Neural cell (in vitro differentiated cells): Measurements from ENCODE around the gene AXL. TPM values are rescaled to one million over a fixed set of nuclear protein-coding genes. Genes with fewer than 3 reads are reported as not detected.

Experiments used
- H2AFZ ChIP-seq: fragments of 200-600, 300-800 bp; sonication (generic), shearing (Covaris generic); 2 replicates; pipeline ENCODE4 v1.6.0; 2014; ENCODE audit warnings: low read depth, mild to moderate bottlenecking, antibody characterized with exemption, low read length, moderate library complexity
- H3F3A ChIP-seq: fragments of 200-600 bp; shearing (Covaris generic); 2 replicates; pipeline ENCODE4 v1.6.1; 2016; ENCODE audit warnings: mild to moderate bottlenecking, moderate library complexity, mixed read lengths, antibody characterized with exemption, low read length; ENCODE audit not compliant: insufficient read depth, poor library complexity, severe bottlenecking
- H3K27ac ChIP-seq: fragments of 200-600, 300-800 bp; sonication (generic), shearing (Covaris generic); 2 replicates; pipeline ENCODE4 v1.5.1; 2014; ENCODE audit warnings: mild to moderate bottlenecking, low read length, moderate library complexity
- H3K27me3 ChIP-seq: fragments of 300-800, 200-600 bp; sonication (generic), shearing (Covaris generic); 2 replicates; pipeline ENCODE4 v1.6.0; 2014; ENCODE audit warnings: mild to moderate bottlenecking, low read depth, low read length, moderate library complexity; ENCODE audit not compliant: insufficient read depth
- H3K36me3 ChIP-seq: fragments of 300-800, 200-600 bp; sonication (generic), shearing (Covaris generic); 2 replicates; pipeline ENCODE4 v1.5.1; 2014; ENCODE audit warnings: mild to moderate bottlenecking, antibody characterized with exemption, low read length, moderate library complexity; ENCODE audit not compliant: insufficient read depth
- H3K4me2 ChIP-seq: fragments of 300-800, 200-600 bp; sonication (generic), shearing (Covaris generic); 2 replicates; pipeline ENCODE4 v1.6.0; 2014; ENCODE audit warnings: mild to moderate bottlenecking, low read length
- H3K4me3 ChIP-seq: fragments of 300-800, 200-600 bp; sonication (generic), shearing (Covaris generic); 2 replicates; pipeline ENCODE4 v1.5.1; 2014; ENCODE audit warnings: mild to moderate bottlenecking, low read length, moderate library complexity
- H3K79me2 ChIP-seq: fragments of 200-600 bp; shearing (Covaris generic); replicated peaks from 2 replicates; pipeline ENCODE4 v1.6.0; 2014; ENCODE audit warnings: mild to moderate bottlenecking, low read length, moderate library complexity; ENCODE audit not compliant: insufficient read depth
- H3K9ac ChIP-seq: fragments of 300-800, 200-600 bp; sonication (generic), shearing (Covaris generic); 2 replicates; pipeline ENCODE4 v1.6.1; 2016; ENCODE audit warnings: mild to moderate bottlenecking, low read length, mixed read lengths
- H3K9me2 ChIP-seq: fragments of 200-600 bp; shearing (Covaris generic); 2 replicates; pipeline ENCODE4 v1.6.1; 2016; ENCODE audit warnings: mild to moderate bottlenecking, low read length, mixed read lengths; ENCODE audit not compliant: insufficient read depth
- H3K9me3 ChIP-seq: fragments of 200-600, 300-800 bp; sonication (generic), shearing (Covaris generic); 2 replicates; pipeline ENCODE4 v1.6.1; 2016; ENCODE audit warnings: mild to moderate bottlenecking, mixed run types, low read length, moderate library complexity, mixed read lengths
- H4K20me1 ChIP-seq: fragments of 200-600 bp; shearing (Covaris generic); 2 replicates; pipeline ENCODE4 v1.6.1; 2016; ENCODE audit warnings: mild to moderate bottlenecking, mixed run types; ENCODE audit not compliant: insufficient read depth
- EP300 ChIP-seq: fragments of 450-650 bp; conservative IDR thresholded peaks from 2 replicates; pipeline ENCODE4 v1.6.1; 2014; ENCODE audit warnings: antibody characterized with exemption, mild to moderate bottlenecking, moderate library complexity; ENCODE audit not compliant: poor library complexity, severe bottlenecking
- EZH2 ChIP-seq: fragments of 200-600, 300-800 bp; shearing (Covaris generic), sonication (generic); IDR thresholded peaks from 2 replicates; pipeline ENCODE4 v1.6.1; 2014; ENCODE audit warnings: antibody characterized with exemption, low read length, borderline replicate concordance, mild to moderate bottlenecking; ENCODE audit not compliant: insufficient read depth, poor library complexity, severe bottlenecking
- MXI1 ChIP-seq: fragments of 450-650 bp; conservative IDR thresholded peaks from 2 replicates; pipeline ENCODE4 v1.6.1; 2014; ENCODE audit warnings: antibody characterized with exemption, mild to moderate bottlenecking; ENCODE audit not compliant: poor library complexity, severe bottlenecking
- POLR2AphosphoS5 ChIP-seq: IDR thresholded peaks from 2 replicates; pipeline ENCODE4 v1.6.1; 2012
- RAD21 ChIP-seq: fragments of 450-650 bp; conservative IDR thresholded peaks from 2 replicates; pipeline ENCODE4 v1.6.1; 2014; ENCODE audit warnings: antibody characterized with exemption, mild to moderate bottlenecking, moderate library complexity
- SMC3 ChIP-seq: fragments of 450-650 bp; conservative IDR thresholded peaks from 2 replicates; pipeline ENCODE4 v1.6.1; 2014; ENCODE audit warnings: antibody characterized with exemption, mild to moderate bottlenecking, moderate library complexity; ENCODE audit not compliant: poor library complexity
- TAF1 ChIP-seq: IDR thresholded peaks from 2 replicates; pipeline ENCODE4 v1.6.1; 2012; ENCODE audit warnings: low read depth
- polyA plus RNA-seq: library from polyadenylated mRNA; depleted of rRNA; stranded (reverse); fragments of >200 nt; gene quantifications from 2 replicates; pipeline ENCODE4 v1.2.3, GENCODE V29; 2014
- TF ChIP-seq, protein P1 (sequence below): IDR thresholded peaks from 2 replicates; pipeline ENCODE4 v1.6.1; 2012; ENCODE audit warnings: borderline replicate concordance
- TF ChIP-seq, protein P2 (sequence below): fragments of 450-650 bp; IDR thresholded peaks from 2 replicates; pipeline ENCODE4 v1.5.1; 2014; ENCODE audit warnings: antibody characterized with exemption, mild to moderate bottlenecking, moderate library complexity; ENCODE audit not compliant: poor library complexity, severe bottlenecking

AXL gene
- polyA plus RNA-seq, 1 donor from 2014 or later: 0.10 TPM

DNA sequence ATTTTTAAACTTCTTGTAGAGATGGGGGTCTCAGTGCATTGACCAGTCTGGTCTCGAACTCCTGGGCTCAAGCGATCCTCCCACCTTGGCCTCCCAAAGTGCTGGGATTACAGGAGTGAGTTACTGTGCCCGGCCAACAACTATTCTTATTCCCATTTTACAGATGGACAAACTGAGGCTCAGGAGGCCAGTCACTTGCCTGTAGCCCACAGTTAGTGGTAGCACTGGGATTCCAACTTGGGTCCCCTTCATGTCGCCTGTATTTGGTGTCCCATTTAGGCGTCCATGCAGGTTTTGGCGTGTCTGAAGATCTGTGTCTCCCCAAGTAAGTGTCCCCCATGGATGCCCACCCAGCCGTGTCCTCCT lies 791 bp upstream of the AXL start:
- H3K9ac ChIP-seq: no peak overlapping the region

DNA sequence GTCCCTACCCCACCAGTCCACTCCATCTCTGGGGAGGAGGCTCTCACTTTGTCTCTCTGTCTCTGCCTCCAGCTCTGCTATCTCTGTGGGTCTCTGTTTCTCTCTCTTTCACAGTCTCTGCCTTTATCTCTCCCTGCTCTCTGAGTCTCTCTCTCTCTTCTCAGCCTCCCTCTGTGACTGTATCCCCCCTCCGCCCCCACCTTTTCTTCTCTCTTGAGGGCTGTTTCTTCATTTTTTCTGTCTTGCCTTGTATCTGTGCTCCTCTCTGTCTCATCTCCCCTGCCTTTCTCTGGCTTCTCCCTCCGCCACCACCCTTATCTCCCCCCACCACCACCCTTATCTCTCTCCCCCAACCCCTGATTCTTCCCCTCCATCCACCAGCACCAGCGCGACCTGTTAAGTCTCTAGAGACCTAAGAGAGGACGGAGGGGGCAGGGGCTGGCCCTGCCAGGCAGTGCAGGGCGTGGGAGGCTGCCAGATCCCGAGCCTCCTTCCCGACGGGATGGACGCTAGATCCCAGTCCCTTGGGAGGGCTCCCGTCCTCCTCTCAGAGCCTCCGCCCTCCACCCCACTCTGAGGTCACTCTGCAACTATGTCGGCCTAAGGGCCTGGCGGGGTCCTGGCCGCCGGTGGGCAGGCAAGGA lies 1.0 kb downstream of the AXL start:
- no peaks in the 10 kb centered on the region for H3K36me3 ChIP-seq
- H4K20me1 ChIP-seq: no peaks in the 10 kb centered on the region
- no peaks in the 10 kb centered on the region for H3K27me3 ChIP-seq
- H3F3A ChIP-seq: no peaks in the 10 kb centered on the region
- H3K27ac ChIP-seq: no peak overlapping the region
- H3K9me3 ChIP-seq: no peaks in the 10 kb centered on the region
- H3K9me2 ChIP-seq: no peaks in the 10 kb centered on the region
- H3K79me2 ChIP-seq: no peaks in the 10 kb centered on the region
- H3K4me2 ChIP-seq: no peak overlapping the region
- H3K4me3 ChIP-seq: no peak overlapping the region
- TF ChIP-seq MXI1: no peak
- no peak overlapping the region for H2AFZ ChIP-seq
- H3K9ac ChIP-seq: no peak overlapping the region

More for the DNA sequence above, 791 bp upstream of the AXL start:
- Histone ChIP-seq H3K4me2 (no peak overlapping the region), H3K36me3 (no peaks in the 10 kb centered on the region), H3K9me3 (no peaks in the 10 kb centered on the region), H3F3A (no peaks in the 10 kb centered on the region), H2AFZ (no peak overlapping the region), H3K9me2 (no peaks in the 10 kb centered on the region), H3K4me3 (no peak overlapping the region), H4K20me1 (no peaks in the 10 kb centered on the region), H3K27me3 (no peaks in the 10 kb centered on the region), H3K79me2 (no peaks in the 10 kb centered on the region), H3K27ac (no peak overlapping the region)
- TF ChIP-seq RAD21: no peak

DNA sequence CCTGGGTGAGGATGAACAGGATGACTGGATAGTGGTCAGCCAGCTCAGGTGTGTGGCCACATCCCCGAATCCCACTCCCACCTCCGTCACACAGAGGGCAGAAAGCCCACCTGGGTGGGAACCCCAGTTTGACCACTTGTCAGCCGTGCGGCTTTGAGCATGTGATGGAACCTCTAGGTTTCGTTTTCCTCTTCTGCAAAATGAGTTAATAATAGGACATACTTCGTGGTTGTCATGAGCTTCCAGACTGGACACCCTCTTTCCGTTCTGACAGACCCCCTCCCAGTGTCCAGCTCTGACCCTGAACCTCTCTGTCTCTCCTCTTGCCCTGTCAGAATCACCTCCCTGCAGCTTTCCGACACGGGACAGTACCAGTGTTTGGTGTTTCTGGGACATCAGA lies 1.8 kb downstream of the AXL start:
- Histone ChIP-seq H3K4me3 (no peak overlapping the region), H2AFZ (no peak overlapping the region), H3K4me2 (no peak overlapping the region), H3K9me3 (no peaks in the 10 kb centered on the region), H3K9ac (no peak overlapping the region), H3K79me2 (no peaks in the 10 kb centered on the region), H3K27ac (no peak overlapping the region), H3F3A (no peaks in the 10 kb centered on the region), H4K20me1 (no peaks in the 10 kb centered on the region), H3K9me2 (no peaks in the 10 kb centered on the region), H3K36me3 (no peaks in the 10 kb centered on the region), H3K27me3 (no peaks in the 10 kb centered on the region)
- TF ChIP-seq, protein P1, sequence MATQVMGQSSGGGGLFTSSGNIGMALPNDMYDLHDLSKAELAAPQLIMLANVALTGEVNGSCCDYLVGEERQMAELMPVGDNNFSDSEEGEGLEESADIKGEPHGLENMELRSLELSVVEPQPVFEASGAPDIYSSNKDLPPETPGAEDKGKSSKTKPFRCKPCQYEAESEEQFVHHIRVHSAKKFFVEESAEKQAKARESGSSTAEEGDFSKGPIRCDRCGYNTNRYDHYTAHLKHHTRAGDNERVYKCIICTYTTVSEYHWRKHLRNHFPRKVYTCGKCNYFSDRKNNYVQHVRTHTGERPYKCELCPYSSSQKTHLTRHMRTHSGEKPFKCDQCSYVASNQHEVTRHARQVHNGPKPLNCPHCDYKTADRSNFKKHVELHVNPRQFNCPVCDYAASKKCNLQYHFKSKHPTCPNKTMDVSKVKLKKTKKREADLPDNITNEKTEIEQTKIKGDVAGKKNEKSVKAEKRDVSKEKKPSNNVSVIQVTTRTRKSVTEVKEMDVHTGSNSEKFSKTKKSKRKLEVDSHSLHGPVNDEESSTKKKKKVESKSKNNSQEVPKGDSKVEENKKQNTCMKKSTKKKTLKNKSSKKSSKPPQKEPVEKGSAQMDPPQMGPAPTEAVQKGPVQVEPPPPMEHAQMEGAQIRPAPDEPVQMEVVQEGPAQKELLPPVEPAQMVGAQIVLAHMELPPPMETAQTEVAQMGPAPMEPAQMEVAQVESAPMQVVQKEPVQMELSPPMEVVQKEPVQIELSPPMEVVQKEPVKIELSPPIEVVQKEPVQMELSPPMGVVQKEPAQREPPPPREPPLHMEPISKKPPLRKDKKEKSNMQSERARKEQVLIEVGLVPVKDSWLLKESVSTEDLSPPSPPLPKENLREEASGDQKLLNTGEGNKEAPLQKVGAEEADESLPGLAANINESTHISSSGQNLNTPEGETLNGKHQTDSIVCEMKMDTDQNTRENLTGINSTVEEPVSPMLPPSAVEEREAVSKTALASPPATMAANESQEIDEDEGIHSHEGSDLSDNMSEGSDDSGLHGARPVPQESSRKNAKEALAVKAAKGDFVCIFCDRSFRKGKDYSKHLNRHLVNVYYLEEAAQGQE: no peak
- TF ChIP-seq TAF1 (no peak), EZH2 (no peak), POLR2AphosphoS5 (no peak), EP300 (no peak), SMC3 (no peak), MXI1 (no peak), RAD21 (no peak)
- TF ChIP-seq, protein P2, sequence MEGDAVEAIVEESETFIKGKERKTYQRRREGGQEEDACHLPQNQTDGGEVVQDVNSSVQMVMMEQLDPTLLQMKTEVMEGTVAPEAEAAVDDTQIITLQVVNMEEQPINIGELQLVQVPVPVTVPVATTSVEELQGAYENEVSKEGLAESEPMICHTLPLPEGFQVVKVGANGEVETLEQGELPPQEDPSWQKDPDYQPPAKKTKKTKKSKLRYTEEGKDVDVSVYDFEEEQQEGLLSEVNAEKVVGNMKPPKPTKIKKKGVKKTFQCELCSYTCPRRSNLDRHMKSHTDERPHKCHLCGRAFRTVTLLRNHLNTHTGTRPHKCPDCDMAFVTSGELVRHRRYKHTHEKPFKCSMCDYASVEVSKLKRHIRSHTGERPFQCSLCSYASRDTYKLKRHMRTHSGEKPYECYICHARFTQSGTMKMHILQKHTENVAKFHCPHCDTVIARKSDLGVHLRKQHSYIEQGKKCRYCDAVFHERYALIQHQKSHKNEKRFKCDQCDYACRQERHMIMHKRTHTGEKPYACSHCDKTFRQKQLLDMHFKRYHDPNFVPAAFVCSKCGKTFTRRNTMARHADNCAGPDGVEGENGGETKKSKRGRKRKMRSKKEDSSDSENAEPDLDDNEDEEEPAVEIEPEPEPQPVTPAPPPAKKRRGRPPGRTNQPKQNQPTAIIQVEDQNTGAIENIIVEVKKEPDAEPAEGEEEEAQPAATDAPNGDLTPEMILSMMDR: no peak
